Memory B cell (primary cell): ENCODE measurements around the gene KLK2.
A peak's percentile ranks its signal among the peaks of the same experiment; 100 is the strongest.

ENCODE experiments used
- ATAC-seq: fragments of 150-1000 bp; cut with Tn5 transposase; 2 replicates; pipeline ENCODE4 v1.10.0; 2021; ENCODE audit warnings: low read depth, mild to moderate bottlenecking, moderate library complexity
- DNase-seq, 2 donors: peaks; one replicate each; pipeline ENCODE4 v3.0.0; 2022; ENCODE audit warnings: low spot score in 2 of 2
- H3K27ac Mint-ChIP-seq: one replicate; pipeline ENCODE4 v1.8.0; 2022; ENCODE audit warnings: mild to moderate bottlenecking, moderate library complexity, mixed read lengths
- H3K27me3 Mint-ChIP-seq: one replicate; pipeline ENCODE4 v1.8.0; 2022; ENCODE audit warnings: mixed read lengths
- H3K36me3 Mint-ChIP-seq: one replicate; pipeline ENCODE4 v1.8.0; 2022; ENCODE audit warnings: mild to moderate bottlenecking, mixed read lengths
- H3K4me1 Mint-ChIP-seq: one replicate; pipeline ENCODE4 v1.8.0; 2022; ENCODE audit warnings: mixed read lengths
- H3K4me3 Mint-ChIP-seq: one replicate; pipeline ENCODE4 v1.8.0; 2022; ENCODE audit warnings: mild to moderate bottlenecking, moderate library complexity, mixed read lengths
- H3K9me3 Mint-ChIP-seq: one replicate; pipeline ENCODE4 v1.8.0; 2022; ENCODE audit warnings: mixed read lengths

KLK2 gene

DNA sequence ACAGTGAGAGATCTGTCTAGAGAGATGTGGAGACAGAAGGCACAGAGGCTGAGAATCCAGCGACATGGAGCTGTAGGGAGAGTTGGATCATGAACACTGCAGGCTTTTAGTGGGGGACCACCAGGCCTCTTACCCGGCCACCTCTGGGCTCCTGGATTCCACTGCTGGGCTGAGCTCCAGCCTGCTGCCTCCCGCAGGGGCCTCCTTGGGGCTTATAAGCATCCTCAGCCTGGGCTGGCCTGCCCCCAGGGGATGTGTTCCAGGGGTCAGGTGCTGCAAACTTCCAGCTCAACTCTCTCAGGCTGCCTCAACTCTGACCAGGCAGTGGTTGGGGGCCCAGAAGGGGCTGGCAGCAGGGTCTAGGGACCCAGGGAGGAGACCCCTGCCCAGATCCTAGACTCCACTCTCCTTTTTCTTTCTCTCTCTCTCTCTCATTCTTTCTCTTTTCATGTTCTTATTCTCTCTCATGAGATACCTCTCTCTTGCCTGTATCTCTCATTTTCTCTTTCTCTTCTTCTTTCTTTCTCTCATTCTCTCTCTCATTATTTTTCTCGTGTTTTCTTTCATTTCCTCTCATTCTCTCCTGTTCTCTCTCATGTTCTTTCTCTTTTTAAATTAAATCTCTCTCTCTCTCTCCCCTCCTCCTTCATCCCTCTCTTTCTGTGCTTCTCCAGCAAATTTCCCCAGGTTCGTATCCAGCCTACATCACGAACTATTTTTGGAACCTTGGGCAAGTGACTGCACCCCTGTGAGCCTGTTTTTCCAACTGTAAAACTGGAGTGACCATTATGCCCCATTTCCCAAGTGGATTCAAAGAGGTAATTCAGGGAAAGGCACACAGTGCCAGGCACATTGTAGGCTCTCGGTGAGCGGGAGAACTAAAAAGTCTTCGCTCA lies 38.2 kb downstream of the KLK2 start, which contains the start of gene KLK4:
TSS of gene KLK4 (minus strand) at position 190 of the 896 bp plus-strand sequence. CDS start 657 bp downstream, outside the sequence.
- ATAC-seq (no peak), DNase-seq (no peak)
- H3K9me3 Mint-ChIP-seq, result no peaks in the 10 kb centered on the region
- H3K4me3 Mint-ChIP-seq, result no peak within 1 kb of the TSS
- H3K27ac Mint-ChIP-seq, result no peak within 1 kb of the TSS
- no peaks in the 10 kb centered on the region for H3K36me3 Mint-ChIP-seq
- peaks cover 6% of the 10 kb centered on the region for H3K4me1 Mint-ChIP-seq
- H3K27me3 Mint-ChIP-seq, result peaks cover 26% of the 10 kb centered on the region

DNA sequence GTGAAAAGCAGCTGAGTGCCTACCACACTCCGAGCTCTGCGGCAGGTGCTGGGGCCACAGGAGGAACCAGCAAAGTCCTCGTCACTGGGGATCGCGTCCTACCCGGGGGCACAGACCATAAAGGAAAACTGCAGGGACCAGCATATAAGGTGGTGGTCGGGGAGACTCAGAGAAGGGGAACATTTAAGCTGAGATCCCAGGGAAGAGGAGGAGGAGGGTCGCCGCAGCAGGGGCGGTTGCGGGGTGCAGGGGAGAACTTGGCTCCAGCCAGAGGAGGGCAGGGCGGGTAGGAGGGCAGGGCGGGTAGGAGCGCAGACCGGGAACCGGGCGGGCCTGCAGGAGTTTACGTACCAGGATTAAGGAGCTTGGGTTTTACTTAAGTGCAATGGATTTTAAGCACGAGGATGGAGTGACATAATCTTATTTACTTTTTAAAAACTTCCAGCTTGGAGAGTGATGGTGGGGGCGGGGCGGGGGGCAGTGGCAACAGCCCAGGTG lies 38.9 kb downstream of the KLK2 start:
- Mint-ChIP-seq H3K27me3 (peaks cover 29% of the 10 kb centered on the region), H3K4me3 (no peak overlapping the region), H3K9me3 (no peaks in the 10 kb centered on the region), H3K36me3 (no peaks in the 10 kb centered on the region), H3K4me1 (peaks cover 6% of the 10 kb centered on the region), H3K27ac (no peak overlapping the region)
- DNase-seq (no peak), ATAC-seq (no peak)

DNA sequence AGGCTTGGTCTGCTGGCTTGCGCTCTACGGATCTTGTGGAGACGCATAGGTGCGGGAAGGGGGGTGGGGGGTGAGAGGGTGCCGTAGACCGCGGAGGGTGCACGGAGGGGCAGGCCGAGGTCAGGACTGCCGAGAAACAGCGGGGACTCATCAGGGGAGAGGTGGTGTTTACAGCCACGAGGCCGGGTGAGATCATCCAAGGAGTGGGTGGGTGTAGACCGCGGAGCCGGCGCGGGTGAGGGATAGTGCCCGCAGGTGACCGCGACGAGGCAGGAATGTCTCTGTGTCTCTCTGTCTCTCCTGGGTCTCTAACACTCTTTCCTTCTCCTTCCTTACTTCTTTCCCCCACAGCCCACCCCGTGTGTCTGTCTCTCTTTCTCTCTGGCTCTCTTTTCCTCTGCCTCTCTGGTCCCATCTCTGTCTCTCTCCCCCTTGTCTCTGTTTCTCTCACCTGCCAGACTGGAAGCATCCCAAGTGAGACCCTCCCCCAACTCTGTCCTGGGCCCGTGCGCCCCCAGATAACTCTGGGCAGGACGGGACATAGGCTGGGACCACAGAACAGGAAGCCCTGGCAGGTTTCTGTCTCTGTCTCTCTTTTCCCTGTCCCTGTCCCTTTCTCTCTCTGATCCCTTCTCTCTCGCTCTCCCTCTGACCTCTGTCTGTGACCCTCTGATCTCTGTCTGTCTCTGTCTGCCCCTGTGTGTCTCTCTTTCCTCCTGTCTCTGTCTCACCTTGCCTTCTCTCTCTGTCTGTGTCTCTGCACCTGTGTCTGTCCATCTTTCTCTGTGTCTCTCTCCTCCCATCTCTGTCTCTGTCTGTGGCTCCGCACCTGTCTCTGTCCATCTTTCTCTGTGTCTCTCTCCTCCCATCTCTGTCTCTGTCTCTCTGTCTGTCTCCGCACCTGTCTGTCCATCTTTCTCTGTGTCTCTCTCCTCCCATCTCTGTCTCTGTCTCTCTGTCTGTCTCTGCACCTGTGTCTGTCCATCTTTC lies 39.8 kb downstream of the KLK2 start:
- peaks cover 6% of the 10 kb centered on the region for H3K4me1 Mint-ChIP-seq
- H3K27ac Mint-ChIP-seq, result no peak overlapping the region
- no peaks in the 10 kb centered on the region for H3K9me3 Mint-ChIP-seq
- H3K27me3 Mint-ChIP-seq, result peaks cover 28% of the 10 kb centered on the region
- DNase-seq, result no peak
- H3K4me3 Mint-ChIP-seq, result no peak overlapping the region
- ATAC-seq, result peak; percentile 52
- no peaks in the 10 kb centered on the region for H3K36me3 Mint-ChIP-seq

DNA sequence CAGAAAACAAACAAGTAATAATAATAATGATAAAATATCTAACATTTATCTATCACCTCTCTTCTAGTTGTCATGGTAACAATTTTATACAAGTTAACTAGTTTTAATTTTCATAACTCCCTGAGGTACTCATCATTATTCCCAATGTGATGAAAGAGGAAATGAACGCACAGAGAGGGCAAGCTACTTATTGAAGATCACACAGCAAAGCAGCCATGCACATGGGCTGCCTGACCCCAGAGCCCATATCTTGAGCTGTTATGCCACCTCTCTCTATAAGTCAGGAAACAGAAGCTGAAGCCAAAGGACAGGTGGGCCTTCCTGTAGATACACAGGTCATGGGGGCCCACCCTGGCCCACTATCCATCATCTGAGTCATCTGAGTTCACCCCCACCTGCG lies 42.8 kb downstream of the KLK2 start:
- no peak overlapping the region for H3K4me3 Mint-ChIP-seq
- H3K27ac Mint-ChIP-seq, result no peak overlapping the region
- H3K4me1 Mint-ChIP-seq, result peaks cover 2% of the 10 kb centered on the region
- peaks cover 16% of the 10 kb centered on the region for H3K27me3 Mint-ChIP-seq
- ATAC-seq (no peak), DNase-seq (no peak)
- H3K36me3 Mint-ChIP-seq, result no peaks in the 10 kb centered on the region
- H3K9me3 Mint-ChIP-seq, result no peaks in the 10 kb centered on the region

DNA sequence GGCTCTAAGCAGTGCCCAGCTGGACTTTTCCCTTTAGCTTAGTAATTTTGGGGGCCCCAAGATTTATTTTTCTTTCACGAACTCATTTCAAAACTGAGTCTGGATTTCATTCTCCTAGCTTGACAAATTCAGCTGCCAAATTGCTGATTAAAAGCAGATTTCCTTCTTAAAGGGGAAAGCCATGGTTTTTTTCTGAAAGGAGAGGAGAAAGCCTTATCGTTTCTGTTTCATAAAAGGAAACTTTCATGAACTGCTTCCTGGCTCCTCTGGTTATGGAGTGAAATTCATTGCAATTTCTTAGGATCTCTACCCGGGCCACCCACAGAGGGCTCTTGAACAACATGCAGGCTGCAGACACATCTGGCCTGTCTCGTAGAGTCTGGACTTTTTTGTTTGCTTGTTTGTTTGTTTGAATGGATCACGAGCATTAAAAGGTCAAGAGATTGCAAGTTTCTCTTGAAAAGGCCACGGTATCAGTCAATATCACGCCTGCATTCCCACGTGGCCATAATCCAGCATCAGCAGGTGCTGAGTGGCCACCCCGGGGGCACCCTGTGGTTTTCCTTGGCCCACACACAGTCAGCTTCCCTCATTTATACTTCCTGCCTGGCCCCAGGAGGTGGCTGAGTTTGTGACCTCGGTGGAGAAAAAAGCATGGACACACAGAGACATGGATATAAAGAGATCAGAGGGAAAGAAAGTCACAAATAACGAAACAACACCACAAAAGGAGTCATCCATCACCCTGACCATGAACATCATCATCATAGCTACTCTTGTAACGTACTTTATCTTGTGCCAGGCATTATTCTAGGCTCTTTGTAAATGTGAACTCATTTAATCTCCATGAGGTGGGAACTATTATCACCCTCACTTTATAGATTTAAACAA lies 48.4 kb downstream of the KLK2 start:
- Mint-ChIP-seq H3K4me1 (peaks cover 7% of the 10 kb centered on the region), H3K4me3 (no peak overlapping the region), H3K27me3 (peaks cover 15% of the 10 kb centered on the region), H3K9me3 (no peaks in the 10 kb centered on the region), H3K27ac (peak overlapping the region; percentile 20), H3K36me3 (no peaks in the 10 kb centered on the region)
- DNase-seq, result no peak
- peak; percentile 20 for ATAC-seq

DNA sequence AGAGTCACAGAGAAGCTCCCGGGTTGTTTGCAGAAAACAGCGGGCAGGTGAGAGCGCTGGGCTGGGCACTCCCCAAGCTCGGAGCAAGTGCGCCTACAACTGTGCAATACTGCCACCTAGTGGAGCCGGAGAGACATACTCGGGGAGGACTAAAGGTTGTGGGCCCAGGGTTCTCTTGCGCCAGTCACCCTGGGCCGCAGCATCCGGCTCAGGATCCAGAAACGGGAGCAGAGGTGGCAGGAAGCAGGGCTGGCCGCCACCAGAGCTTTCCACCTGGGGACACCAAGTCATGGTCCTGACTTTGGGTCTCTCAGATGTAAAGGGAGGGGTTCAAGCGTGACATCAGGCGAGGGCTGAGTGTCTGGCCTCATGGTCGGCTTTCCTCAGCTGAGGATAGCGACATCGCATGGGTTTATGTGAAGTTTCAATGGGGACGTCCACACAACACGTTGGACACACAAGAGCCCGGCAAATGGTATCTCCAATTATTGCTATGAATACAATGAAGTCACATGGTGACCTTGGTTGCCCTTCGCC lies 49.1 kb downstream of the KLK2 start:
- DNase-seq (peak; percentile 80 to 81), ATAC-seq (peak; percentile 100)
- Mint-ChIP-seq H3K4me1 (peaks cover 7% of the 10 kb centered on the region), H3K27ac (peak overlapping the region; percentile 20), H3K9me3 (no peaks in the 10 kb centered on the region), H3K36me3 (no peaks in the 10 kb centered on the region), H3K4me3 (no peak overlapping the region), H3K27me3 (peaks cover 12% of the 10 kb centered on the region)

DNA sequence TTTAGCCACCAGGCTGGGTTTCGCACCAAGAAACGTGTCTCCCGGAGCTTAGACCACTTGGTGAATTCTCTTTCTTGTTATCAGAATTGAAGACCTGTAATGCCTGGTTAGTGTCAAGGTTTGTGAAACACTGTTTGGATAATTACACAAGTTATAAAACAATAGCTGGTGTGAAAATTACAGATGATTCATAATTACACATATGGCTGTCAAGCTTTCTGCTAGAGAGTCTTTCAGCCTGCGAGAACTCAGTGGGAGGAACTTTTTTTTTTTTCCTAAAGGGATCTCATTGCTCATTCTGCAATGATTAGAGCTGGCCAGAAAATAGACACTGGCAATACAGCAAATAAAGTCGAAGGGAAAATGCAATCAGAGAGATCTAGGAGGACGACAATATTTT lies 51.3 kb downstream of the KLK2 start:
- H3K27ac Mint-ChIP-seq, result no peak overlapping the region
- DNase-seq, result no peak
- no peak overlapping the region for H3K4me3 Mint-ChIP-seq
- H3K36me3 Mint-ChIP-seq, result no peaks in the 10 kb centered on the region
- H3K9me3 Mint-ChIP-seq, result no peaks in the 10 kb centered on the region
- H3K4me1 Mint-ChIP-seq, result peaks cover 7% of the 10 kb centered on the region
- ATAC-seq, result no peak
- H3K27me3 Mint-ChIP-seq, result peaks cover 15% of the 10 kb centered on the region

DNA sequence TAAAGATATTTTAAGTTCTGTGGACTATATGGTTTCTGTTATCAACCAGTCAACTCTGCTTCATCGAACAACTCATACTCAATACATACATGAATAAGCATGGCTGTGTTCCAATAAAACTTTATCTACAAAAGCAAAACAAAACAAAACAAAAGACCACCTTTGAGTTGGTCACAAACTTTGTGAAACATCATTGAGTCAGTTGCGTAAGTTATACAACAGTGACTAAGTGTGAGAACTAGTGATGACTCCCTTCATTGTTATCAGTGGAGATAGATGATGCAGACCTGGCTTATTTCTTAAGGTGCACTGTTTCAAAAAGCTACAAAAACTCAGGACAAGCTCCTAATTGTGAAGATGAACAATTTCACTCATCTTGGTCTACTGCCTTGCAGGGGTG lies 52.5 kb downstream of the KLK2 start:
- DNase-seq (no peak), ATAC-seq (no peak)
- Mint-ChIP-seq H3K36me3 (no peaks in the 10 kb centered on the region), H3K4me3 (no peak overlapping the region), H3K9me3 (no peaks in the 10 kb centered on the region), H3K4me1 (peaks cover 10% of the 10 kb centered on the region), H3K27me3 (peaks cover 15% of the 10 kb centered on the region), H3K27ac (no peak overlapping the region)

DNA sequence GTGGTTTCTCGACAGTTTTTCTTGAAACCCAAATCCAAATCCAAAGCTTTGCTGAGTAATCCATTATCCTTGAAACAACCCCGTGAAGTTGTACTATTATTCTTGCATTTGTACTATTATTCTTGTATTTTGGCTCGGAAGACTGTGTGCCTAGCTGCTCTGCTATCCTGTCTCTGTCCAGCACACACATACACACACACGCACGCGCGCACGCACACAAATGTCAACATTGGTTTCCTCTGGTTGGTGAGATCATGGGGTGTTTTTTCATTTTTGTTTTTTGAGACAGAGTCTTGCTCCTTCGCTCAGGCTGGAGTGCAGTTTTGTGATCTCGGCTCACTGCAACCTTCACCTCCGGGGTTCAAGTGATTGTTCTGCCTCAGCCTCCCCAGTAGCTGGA lies 52.9 kb downstream of the KLK2 start:
- Mint-ChIP-seq H3K27me3 (peaks cover 17% of the 10 kb centered on the region), H3K27ac (no peak overlapping the region)
- no peak for ATAC-seq

DNA sequence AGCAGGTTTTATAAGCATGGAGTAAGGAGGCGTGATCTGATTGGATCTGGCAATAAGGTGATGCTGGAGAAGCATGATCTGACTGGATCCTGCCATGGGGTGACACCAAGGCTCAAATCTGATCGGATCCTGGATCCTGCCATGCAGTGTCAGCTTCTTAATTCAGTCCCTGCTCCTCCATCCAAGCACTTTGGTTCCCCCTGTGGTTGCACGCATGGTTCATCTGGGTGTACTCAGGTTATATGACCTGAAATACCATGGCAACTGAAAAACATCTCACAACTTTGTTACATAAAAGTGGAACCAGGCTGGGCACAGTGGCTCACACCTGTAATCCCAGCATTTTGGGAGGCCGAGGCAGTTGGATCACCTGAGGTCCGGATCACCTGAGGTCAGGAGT lies 55.6 kb downstream of the KLK2 start:
- ATAC-seq (no peak), DNase-seq (no peak)
- H3K9me3 Mint-ChIP-seq, result no peaks in the 10 kb centered on the region
- no peaks in the 10 kb centered on the region for H3K36me3 Mint-ChIP-seq
- peaks cover 2% of the 10 kb centered on the region for H3K4me1 Mint-ChIP-seq
- H3K27me3 Mint-ChIP-seq, result peaks cover 24% of the 10 kb centered on the region
- H3K27ac Mint-ChIP-seq, result no peak overlapping the region
- no peak overlapping the region for H3K4me3 Mint-ChIP-seq

More for the DNA sequence above, 52.9 kb downstream of the KLK2 start:
- no peaks in the 10 kb centered on the region for H3K36me3 Mint-ChIP-seq
- H3K4me3 Mint-ChIP-seq, result no peak overlapping the region
- DNase-seq, result no peak
- H3K4me1 Mint-ChIP-seq, result peaks cover 10% of the 10 kb centered on the region
- no peaks in the 10 kb centered on the region for H3K9me3 Mint-ChIP-seq
